ENCODE data around the gene CLEC4M. TPM values are rescaled to one million over a fixed set of nuclear protein-coding genes. Genes with fewer than 3 reads are reported as not detected.
"Not testable (repeated sequence)": the region's sequence is repeated elsewhere in the genome, so short reads cannot be mapped to it uniquely, and the experiment has no call there.

Gene CLEC4M
- total RNA-seq, 1 donor from 2014 or later = not detected

DNA sequence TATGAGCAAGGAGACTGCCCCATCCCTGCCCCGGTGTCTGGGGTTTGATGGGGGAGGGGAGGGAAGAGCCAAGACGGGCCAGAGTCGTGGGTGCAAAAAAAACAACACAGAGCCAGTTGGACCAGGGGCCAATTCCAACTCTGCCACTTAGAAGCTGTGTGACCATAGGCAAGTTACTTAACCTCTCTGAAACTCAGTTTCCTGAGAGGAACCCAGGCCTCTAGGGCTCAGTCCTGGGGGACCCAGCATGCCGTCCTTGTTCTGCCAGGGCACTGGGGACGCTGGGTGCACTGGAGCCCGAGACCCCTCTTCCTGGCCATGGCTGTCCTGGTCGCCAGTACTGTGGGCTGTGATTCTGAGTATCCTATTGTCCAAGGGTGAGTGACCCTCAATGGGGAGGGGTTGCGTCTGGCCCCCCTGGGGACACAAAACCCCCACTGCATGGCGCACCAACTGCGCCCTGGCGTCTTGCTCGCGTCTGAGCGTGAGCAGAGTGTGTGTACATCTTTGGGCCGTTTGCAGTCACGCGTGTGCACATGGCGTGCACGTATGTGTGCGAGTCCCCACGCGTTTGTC is 24.6 kb downstream of the CLEC4M start:
- no peak overlapping the region for H3K4me3 Mint-ChIP-seq
- no peaks in the 10 kb centered on the region for H3K4me1 Mint-ChIP-seq (ENCODE audit: low read depth)
- no peak overlapping the region for H3K27ac Mint-ChIP-seq
- intact Hi-C loops (cut with micrococcal nuclease) = no loop called here
- H3K36me3 Mint-ChIP-seq (ENCODE audit: low read depth) = no peaks in the 10 kb centered on the region
- no peak for DNase-seq (ENCODE audit: low spot score)
- peaks cover 54% of the 10 kb centered on the region for H3K27me3 Mint-ChIP-seq (ENCODE audit: insufficient read depth)
- H3K9me3 Mint-ChIP-seq = peaks cover 4% of the 10 kb centered on the region

DNA sequence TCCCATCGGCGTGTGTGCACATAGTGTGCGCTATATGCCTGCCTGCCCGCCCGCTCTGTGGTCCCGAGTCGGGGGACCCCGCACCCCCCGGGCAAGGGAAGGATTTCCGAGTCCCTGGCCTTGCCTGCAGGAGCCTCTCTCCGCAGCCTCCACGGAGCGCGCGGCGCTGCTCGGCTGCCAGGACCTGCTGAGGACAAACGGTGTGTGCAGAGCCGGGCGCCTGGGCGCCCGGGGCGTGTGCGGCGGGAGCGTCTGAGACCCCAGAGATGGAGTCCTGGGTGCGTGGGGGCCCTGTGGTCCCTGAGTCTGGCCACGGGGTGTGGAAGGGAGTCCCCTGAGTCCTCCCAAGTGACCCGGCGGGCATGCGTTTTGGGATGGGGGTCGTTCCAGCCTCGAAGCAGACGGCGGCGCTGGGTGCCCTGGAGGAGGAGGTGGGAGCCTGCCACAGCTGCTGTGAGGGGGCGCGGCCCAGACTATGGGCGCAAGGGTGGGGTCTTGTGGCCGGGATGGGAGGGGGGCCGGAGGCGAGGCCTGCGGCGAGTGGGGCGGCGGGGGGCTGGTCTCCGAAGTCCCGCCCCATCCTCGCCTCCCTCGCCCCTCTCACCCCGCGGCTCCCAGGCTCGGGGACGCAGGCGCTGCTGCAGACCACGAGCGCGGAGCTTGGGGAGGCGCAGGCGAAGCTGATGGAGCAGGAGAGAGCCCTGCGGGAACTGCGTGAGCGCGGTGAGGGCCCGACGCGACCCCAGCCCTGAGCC is 25.3 kb downstream of the CLEC4M start:
- Mint-ChIP-seq H3K36me3 (ENCODE audit: low read depth) (no peaks in the 10 kb centered on the region), H3K9me3 (peaks cover 4% of the 10 kb centered on the region), H3K27ac (no peak overlapping the region), H3K4me3 (no peak overlapping the region), H3K4me1 (ENCODE audit: low read depth) (no peaks in the 10 kb centered on the region), H3K27me3 (ENCODE audit: insufficient read depth) (peaks cover 48% of the 10 kb centered on the region)
- intact Hi-C loops (cut with micrococcal nuclease) = no loop called here
- DNase-seq (ENCODE audit: low spot score) = no peak

DNA sequence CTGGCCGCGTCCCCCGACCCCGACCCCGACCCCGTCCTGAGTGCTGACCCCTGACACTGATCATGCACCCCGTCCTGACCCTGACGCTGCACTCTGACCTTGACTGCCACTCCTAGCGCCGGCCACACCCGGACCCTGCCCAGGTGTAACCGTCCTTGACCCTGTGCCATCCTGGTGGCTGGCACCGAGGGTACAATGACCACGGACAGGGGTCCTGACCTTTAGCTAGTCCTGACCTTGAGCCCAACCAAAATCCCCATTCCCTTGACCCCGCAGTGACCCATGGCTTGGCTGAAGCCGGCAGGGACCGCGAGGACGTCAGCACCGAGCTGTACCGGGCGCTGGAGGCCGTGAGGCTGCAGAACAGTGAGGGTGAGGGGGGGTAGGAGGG is 25.9 kb downstream of the CLEC4M start:
- no peak overlapping the region for H3K4me3 Mint-ChIP-seq
- H3K9me3 Mint-ChIP-seq = peaks cover 4% of the 10 kb centered on the region
- DNase-seq (ENCODE audit: low spot score) = no peak
- peaks cover 44% of the 10 kb centered on the region for H3K27me3 Mint-ChIP-seq (ENCODE audit: insufficient read depth)
- intact Hi-C loops (cut with micrococcal nuclease) = no loop called here
- H3K4me1 Mint-ChIP-seq (ENCODE audit: low read depth) = no peaks in the 10 kb centered on the region
- no peaks in the 10 kb centered on the region for H3K36me3 Mint-ChIP-seq (ENCODE audit: low read depth)
- no peak overlapping the region for H3K27ac Mint-ChIP-seq

DNA sequence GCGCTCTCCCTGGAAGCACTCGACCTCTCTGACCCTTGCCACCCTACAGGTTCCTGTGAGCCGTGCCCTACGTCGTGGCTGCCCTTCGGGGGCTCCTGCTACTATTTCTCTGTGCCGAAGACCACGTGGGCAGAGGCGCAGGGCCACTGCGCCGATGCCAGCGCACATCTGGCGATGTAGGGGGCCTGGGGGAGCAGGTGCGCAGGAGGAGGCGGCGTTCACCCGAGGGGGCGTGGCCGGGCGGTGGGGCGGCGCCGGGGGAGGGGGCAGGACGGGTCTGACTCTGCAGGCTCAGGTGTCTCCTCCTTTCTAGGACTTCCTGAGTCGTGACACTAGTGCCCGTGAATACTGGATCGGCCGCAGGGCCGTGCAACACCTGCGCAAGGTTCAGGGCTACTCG is 26.4 kb downstream of the CLEC4M start:
- DNase-seq (ENCODE audit: low spot score) = no peak
- H3K27ac Mint-ChIP-seq = no peak overlapping the region
- H3K4me3 Mint-ChIP-seq = no peak overlapping the region
- intact Hi-C loops (cut with micrococcal nuclease) = no loop called here
- H3K4me1 Mint-ChIP-seq (ENCODE audit: low read depth) = no peaks in the 10 kb centered on the region
- no peaks in the 10 kb centered on the region for H3K36me3 Mint-ChIP-seq (ENCODE audit: low read depth)
- H3K27me3 Mint-ChIP-seq (ENCODE audit: insufficient read depth) = peaks cover 43% of the 10 kb centered on the region
- H3K9me3 Mint-ChIP-seq = peaks cover 4% of the 10 kb centered on the region

DNA sequence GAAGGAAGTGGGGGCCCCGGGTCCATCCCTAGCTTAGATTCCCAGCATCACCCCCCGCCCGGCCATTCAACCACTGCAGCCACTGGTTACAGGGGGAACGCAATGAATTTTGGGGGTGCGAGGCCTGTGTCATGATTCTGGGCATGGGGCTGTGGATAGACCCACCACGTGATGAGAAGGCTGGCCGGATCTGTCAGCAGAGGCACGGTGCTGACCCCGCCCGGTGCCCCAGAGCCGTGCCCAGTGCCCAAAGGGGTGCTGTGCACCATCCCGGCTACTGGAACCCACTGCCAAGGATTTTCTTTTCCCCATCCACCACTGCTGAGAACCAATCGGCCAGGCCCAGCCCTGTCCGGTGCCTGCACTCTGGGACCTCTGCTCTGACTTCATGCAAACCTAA is 27.4 kb downstream of the CLEC4M start:
- Mint-ChIP-seq H3K27ac (no peak overlapping the region), H3K36me3 (ENCODE audit: low read depth) (no peaks in the 10 kb centered on the region), H3K27me3 (ENCODE audit: insufficient read depth) (peaks cover 40% of the 10 kb centered on the region), H3K4me3 (no peak overlapping the region), H3K9me3 (peaks cover 3% of the 10 kb centered on the region), H3K4me1 (ENCODE audit: low read depth) (no peaks in the 10 kb centered on the region)
- intact Hi-C loops (cut with micrococcal nuclease) = loop anchor here (10.0 kb wide), 1 partner anchor 436 kb away; no protein-coding TSS in a partner anchor
- DNase-seq (ENCODE audit: low spot score) = no peak

DNA sequence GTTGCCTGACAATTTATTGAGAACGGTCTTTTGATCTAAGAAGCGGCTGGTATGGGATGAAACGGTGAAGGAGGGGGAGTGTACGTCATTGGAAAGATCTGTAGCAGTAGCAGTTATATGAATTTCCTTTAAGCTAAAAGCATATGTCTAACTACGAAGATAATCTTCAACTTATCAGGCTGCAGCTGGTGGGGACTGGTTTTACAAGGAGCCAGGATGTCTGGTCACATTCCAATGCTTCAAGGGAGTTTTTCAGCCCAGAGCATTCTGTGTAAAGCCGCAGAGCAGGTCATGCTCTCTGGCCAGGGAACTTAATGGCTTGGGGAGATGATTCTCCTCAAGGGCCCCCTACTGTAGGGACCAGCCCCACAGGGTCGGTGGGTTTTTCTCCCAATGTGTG is 29.2 kb downstream of the CLEC4M start:
- peaks cover 39% of the 10 kb centered on the region for H3K27me3 Mint-ChIP-seq (ENCODE audit: insufficient read depth)
- H3K9me3 Mint-ChIP-seq = no peaks in the 10 kb centered on the region
- DNase-seq (ENCODE audit: low spot score) = no peak
- no peaks in the 10 kb centered on the region for H3K4me1 Mint-ChIP-seq (ENCODE audit: low read depth)
- intact Hi-C loops (cut with micrococcal nuclease) = loop anchor here (10.0 kb wide), 1 partner anchor 437 kb away; no protein-coding TSS in a partner anchor
- no peak overlapping the region for H3K27ac Mint-ChIP-seq
- H3K36me3 Mint-ChIP-seq (ENCODE audit: low read depth) = no peaks in the 10 kb centered on the region
- no peak overlapping the region for H3K4me3 Mint-ChIP-seq

DNA sequence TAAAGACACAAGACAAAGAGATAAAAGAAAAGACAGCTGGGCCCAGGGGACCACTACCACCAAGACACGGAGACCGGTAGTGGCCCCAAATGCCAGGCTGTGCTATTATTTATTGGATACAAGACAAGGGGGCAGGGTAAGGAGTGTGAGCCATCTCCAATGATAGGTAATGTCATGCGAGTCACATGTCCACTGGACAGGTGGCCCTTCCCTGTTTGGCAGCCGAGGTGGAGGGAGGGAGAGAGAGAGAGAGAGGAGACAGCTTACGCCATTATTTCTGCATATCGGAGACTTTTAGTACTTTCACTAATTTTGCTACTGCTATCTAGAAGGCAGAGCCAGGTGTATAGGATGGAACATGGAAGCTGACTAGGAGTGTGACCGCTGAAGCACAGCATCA is 29.7 kb downstream of the CLEC4M start:
- not testable (repeated sequence) for H3K4me1 Mint-ChIP-seq (ENCODE audit: low read depth); DNase-seq (ENCODE audit: low spot score); H3K27ac Mint-ChIP-seq; H3K9me3 Mint-ChIP-seq; H3K4me3 Mint-ChIP-seq; H3K36me3 Mint-ChIP-seq (ENCODE audit: low read depth)
- H3K27me3 Mint-ChIP-seq (ENCODE audit: insufficient read depth) = peaks cover 37% of the 10 kb centered on the region
- intact Hi-C loops (cut with micrococcal nuclease) = loop anchor here (10.0 kb wide), 1 partner anchor 438 kb away; no protein-coding TSS in a partner anchor

DNA sequence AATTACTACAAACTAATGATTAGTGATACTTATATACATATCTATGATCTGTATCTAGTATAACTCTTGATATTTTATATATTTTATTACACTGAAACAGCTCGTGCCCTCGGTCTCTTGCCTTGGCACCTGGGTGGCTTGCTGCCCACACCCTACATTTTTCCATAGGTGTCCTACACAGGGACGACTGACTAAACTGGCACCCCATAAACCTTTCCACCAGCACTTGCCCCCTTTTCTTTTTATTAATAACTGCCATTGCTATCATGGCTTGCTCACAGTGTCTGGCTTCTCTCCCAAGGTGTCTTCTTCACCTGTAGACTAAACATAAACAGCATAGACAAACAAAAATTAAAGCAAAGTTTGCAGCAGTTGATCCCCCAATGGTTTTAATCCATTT is 30.4 kb downstream of the CLEC4M start:
- intact Hi-C loops (cut with micrococcal nuclease) = loop anchor here (10.0 kb wide), 1 partner anchor 439 kb away; no protein-coding TSS in a partner anchor
- no peaks in the 10 kb centered on the region for H3K4me1 Mint-ChIP-seq (ENCODE audit: low read depth)

DNA sequence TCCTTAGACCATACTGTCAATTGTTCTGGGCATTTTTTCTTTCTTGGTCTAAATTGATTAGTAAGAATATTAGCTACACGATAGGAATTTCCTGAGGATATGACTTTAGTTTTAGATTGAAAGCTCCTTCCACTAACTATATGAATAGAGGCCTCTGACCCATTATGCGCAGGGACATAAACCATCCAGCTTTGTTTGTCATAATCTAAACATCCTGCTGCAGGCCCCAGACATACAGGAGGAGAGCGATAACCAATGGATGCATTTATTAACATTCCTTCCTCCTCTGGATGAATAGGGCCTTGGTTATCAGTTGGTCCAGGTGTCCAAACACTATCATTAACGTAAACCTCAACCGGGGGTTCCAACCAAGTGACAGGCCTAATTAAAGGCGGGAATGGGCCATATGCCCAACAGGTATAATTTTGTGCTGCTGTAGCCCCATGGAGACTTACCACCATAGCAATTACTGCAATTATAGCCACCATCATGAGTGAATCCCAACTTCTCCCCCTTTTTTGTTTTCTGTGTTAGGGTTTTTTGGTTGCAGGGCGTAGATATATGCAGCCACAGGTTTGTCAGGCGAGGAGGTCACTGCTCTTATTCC is 32.6 kb downstream of the CLEC4M start:
- intact Hi-C loops (cut with micrococcal nuclease) = loop anchor here (10.0 kb wide), 1 partner anchor 441 kb away; no protein-coding TSS in a partner anchor
- no peak overlapping the region for H3K4me3 Mint-ChIP-seq
- H3K27me3 Mint-ChIP-seq (ENCODE audit: insufficient read depth) = peaks cover 29% of the 10 kb centered on the region
- peaks cover 11% of the 10 kb centered on the region for H3K4me1 Mint-ChIP-seq (ENCODE audit: low read depth)
- H3K9me3 Mint-ChIP-seq = no peaks in the 10 kb centered on the region
- no peak for DNase-seq (ENCODE audit: low spot score)
- no peak overlapping the region for H3K27ac Mint-ChIP-seq
- no peaks in the 10 kb centered on the region for H3K36me3 Mint-ChIP-seq (ENCODE audit: low read depth)

More for the DNA sequence above, 30.4 kb downstream of the CLEC4M start:
- Mint-ChIP-seq H3K4me3 (no peak overlapping the region), H3K27ac (peak overlapping the region; percentile 5), H3K36me3 (ENCODE audit: low read depth) (no peaks in the 10 kb centered on the region), H3K27me3 (ENCODE audit: insufficient read depth) (peaks cover 32% of the 10 kb centered on the region), H3K9me3 (no peaks in the 10 kb centered on the region)
- no peak for DNase-seq (ENCODE audit: low spot score)

DNA sequence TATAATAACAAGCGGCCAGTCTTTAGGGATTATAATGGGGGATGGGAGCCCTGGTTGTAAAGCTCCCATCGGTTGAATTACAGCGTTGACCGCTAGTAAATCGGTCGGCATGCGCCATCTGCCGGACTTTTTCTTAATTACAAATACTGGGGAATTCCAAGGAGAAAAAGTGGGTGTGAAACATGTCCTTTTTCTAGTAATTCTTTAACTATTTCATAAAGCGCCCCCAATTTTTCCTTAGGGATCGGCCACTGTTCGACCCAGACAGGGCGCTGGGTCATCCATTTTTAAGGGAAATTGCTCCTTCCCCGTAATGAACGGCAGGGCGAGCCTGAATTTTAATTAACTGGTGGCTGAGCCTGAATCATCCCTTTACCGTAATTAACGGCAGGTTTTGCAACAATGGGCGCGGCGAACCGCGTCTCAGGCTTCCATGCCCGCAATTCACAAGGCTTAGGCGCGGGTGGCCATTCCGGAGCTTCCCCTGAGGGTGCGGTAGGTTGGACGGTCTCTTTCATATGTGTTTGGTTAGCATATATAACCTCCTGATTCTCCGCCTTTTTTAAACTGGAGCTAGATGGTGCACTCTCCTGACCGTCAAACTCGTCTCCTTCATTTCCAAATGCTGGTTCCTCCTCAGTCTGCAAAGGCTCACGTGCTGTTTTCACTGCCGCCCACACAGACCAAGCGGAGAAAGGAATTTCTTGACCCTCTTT is 36.8 kb downstream of the CLEC4M start:
- peak; percentile 37 for DNase-seq (ENCODE audit: low spot score)
- intact Hi-C loops (cut with micrococcal nuclease) = loop anchor here (1.0 to 10.0 kb wide), 6 partner anchors 8 to 605 kb away; no protein-coding TSS in a partner anchor

DNA sequence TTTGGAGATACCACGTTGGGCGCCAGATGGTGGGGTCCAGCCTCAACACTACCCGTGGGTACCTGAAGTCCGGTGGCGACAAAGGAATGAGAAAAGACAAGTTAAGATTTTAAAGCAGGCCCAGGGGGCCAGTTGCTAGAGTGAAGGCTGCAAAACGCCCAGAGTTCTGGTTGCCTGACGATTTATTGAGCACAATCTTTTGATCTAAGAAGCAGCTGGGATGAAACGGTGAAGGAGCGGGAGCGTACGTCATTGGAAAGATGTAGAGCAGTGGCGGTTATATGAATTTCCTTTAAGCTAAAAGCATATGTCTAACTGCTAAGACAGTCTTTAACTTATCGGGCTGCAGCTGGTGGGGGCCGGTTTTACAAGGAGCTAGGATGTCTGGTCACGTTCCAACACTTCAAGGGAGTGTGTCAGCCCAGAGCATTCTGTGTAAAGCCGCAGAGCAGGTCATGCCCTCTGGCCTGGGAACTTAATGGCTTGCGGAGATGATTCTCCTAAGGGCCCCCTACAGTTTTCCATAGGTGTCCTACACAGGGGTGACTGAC is 38.1 kb downstream of the CLEC4M start:
- no peak for DNase-seq (ENCODE audit: low spot score)
- Mint-ChIP-seq H3K36me3 (ENCODE audit: low read depth) (peaks cover 3% of the 10 kb centered on the region), H3K4me1 (ENCODE audit: low read depth) (peaks cover 11% of the 10 kb centered on the region), H3K27me3 (ENCODE audit: insufficient read depth) (peaks cover 45% of the 10 kb centered on the region), H3K9me3 (peaks cover 14% of the 10 kb centered on the region), H3K4me3 (no peak overlapping the region), H3K27ac (no peak overlapping the region)
- intact Hi-C loops (cut with micrococcal nuclease) = loop anchor here (10.0 kb wide), 1 partner anchor 606 kb away; no protein-coding TSS in a partner anchor

More for the DNA sequence above, 36.8 kb downstream of the CLEC4M start:
- Mint-ChIP-seq H3K27me3 (ENCODE audit: insufficient read depth) (peaks cover 36% of the 10 kb centered on the region), H3K4me1 (ENCODE audit: low read depth) (peaks cover 11% of the 10 kb centered on the region), H3K4me3 (no peak overlapping the region), H3K9me3 (peaks cover 14% of the 10 kb centered on the region), H3K27ac (no peak overlapping the region), H3K36me3 (ENCODE audit: low read depth) (peaks cover 3% of the 10 kb centered on the region)

DNA sequence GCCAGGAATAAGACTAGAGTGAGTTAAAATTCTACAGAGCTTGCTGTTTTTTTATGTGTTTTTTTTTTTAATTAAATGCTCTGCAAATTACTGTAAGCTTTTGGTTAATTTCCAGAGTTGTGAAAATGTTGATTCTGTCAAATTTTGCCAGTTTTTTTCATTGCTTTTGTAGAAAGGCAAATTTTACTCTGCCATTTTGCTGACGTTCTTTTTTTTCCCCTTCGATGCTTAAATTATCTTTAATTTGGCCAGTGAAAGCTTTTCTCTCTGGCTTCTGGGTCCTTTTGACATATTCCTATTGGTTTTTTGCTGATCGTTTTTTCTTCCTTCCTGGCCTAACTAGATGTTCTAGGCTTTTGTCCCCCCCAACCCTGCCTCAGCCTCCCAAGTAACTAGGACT is 43.2 kb downstream of the CLEC4M start:
- no peak overlapping the region for H3K27ac Mint-ChIP-seq
- peaks cover 5% of the 10 kb centered on the region for H3K36me3 Mint-ChIP-seq (ENCODE audit: low read depth)
- H3K4me1 Mint-ChIP-seq (ENCODE audit: low read depth) = peaks cover 9% of the 10 kb centered on the region
- no peak for DNase-seq (ENCODE audit: low spot score)
- intact Hi-C loops (cut with micrococcal nuclease) = loop anchor here (10.0 kb wide), 1 partner anchor 611 kb away; no protein-coding TSS in a partner anchor
- H3K9me3 Mint-ChIP-seq = peaks cover 27% of the 10 kb centered on the region
- peaks cover 31% of the 10 kb centered on the region for H3K27me3 Mint-ChIP-seq (ENCODE audit: insufficient read depth)
- no peak overlapping the region for H3K4me3 Mint-ChIP-seq
